CD14-positive monocyte (primary cell): Measurements from ENCODE around the gene EVC. TPM values are rescaled to one million over a fixed set of nuclear protein-coding genes. Genes with fewer than 3 reads are reported as not detected.

Source experiments
- DNase-seq, 3 donors: peaks; one replicate each; pipeline ENCODE4 v3.0.0-alpha.2; 2011 to 2022
- H2AFZ ChIP-seq: 2 replicates; pipeline ENCODE4 v1.6.0; 2012; ENCODE audit warnings: mild to moderate bottlenecking, low read depth, low read length, inconsistent platforms; ENCODE audit not compliant: insufficient read depth, poor library complexity, severe bottlenecking
- H3K27ac ChIP-seq, 2 donors: 1 replicate in 1 of 2; 2 replicates in 1 of 2; pipeline ENCODE4 v1.5.1; 2012 to 2013; ENCODE audit warnings: low read length in 2 of 2, control low read depth in 1 of 2, inconsistent platforms in 1 of 2, low read depth in 1 of 2, mild to moderate bottlenecking in 1 of 2
- H3K27me3 ChIP-seq, 2 donors: one replicate each; pipeline versions ENCODE4 v1.6.0 to v1.6.1; 2011 to 2013; ENCODE audit warnings: low read length in 2 of 2; ENCODE audit not compliant: control insufficient read depth in 2 of 2, insufficient read depth in 2 of 2
- H3K36me3 ChIP-seq, 2 donors: replicated peaks in 1 of 2; 1 replicate in 1 of 2; 2 replicates in 1 of 2; pipeline versions ENCODE4 v1.5.1 to v1.6.1; 2012 to 2013; ENCODE audit warnings: low read length in 2 of 2, control low read depth in 1 of 2, inconsistent platforms in 1 of 2, mild to moderate bottlenecking in 1 of 2; ENCODE audit not compliant: insufficient read depth in 2 of 2, control insufficient read depth in 1 of 2
- H3K4me1 ChIP-seq, 2 donors: 1 replicate in 1 of 2; 2 replicates in 1 of 2; pipeline versions ENCODE4 v1.5.1 to v1.6.1; 2012 to 2013; ENCODE audit warnings: low read length in 2 of 2, control low read depth in 1 of 2, inconsistent platforms in 1 of 2, mild to moderate bottlenecking in 1 of 2, moderate library complexity in 1 of 2; ENCODE audit not compliant: insufficient read depth in 2 of 2, control insufficient read depth in 1 of 2
- H3K4me2 ChIP-seq: replicated peaks from 2 replicates; pipeline ENCODE3; 2012; ENCODE audit warnings: low read length, moderate library complexity, mild to moderate bottlenecking; ENCODE audit not compliant: poor library complexity, severe bottlenecking; ENCODE audit errors: extremely low read depth
- H3K4me3 ChIP-seq, 3 experiments: fragments of 200-600 bp in 1 of 3; sonication (generic) in 1 of 3; replicated peaks in 1 of 3; 1 replicate in 2 of 3; 2 replicates in 1 of 3; pipeline ENCODE4 v1.5.1; 2011 to 2013; ENCODE audit warnings: low read length in 3 of 3, mild to moderate bottlenecking in 3 of 3, control low read depth in 2 of 3, low read depth in 2 of 3, inconsistent platforms in 1 of 3, moderate library complexity in 1 of 3
- H3K79me2 ChIP-seq: 2 replicates; pipeline ENCODE4 v1.6.0; 2012; ENCODE audit warnings: mild to moderate bottlenecking, control low read depth, inconsistent platforms, low read length, moderate library complexity; ENCODE audit not compliant: insufficient read depth
- H3K9ac ChIP-seq: 2 replicates; pipeline ENCODE4 v1.6.0; 2017; ENCODE audit warnings: low read length, mild to moderate bottlenecking; ENCODE audit not compliant: insufficient read depth, poor library complexity, severe bottlenecking
- H3K9me3 ChIP-seq, 2 donors: replicated peaks in 1 of 2; 1 replicate in 1 of 2; 2 replicates in 1 of 2; pipeline versions ENCODE4 v1.5.1 to v1.6.1; 2012 to 2013; ENCODE audit warnings: low read length in 2 of 2, control low read depth in 1 of 2; ENCODE audit not compliant: control insufficient read depth in 1 of 2, insufficient read depth in 1 of 2
- H4K20me1 ChIP-seq: 2 replicates; pipeline ENCODE4 v1.6.0; 2012; ENCODE audit warnings: mild to moderate bottlenecking, low read length, control low read depth, moderate library complexity; ENCODE audit not compliant: insufficient read depth
- H3K27ac Mint-ChIP-seq, 7 donors: one replicate each; pipeline ENCODE4 v1.8.0; 2020; ENCODE audit warnings: mild to moderate bottlenecking in 7 of 7, mixed read lengths in 7 of 7, moderate library complexity in 6 of 7, inconsistent platforms in 2 of 7
- H3K27me3 Mint-ChIP-seq, 3 donors: one replicate each; pipeline ENCODE4 v1.8.0; 2021 to 2022; ENCODE audit warnings: low read depth in 3 of 3, mild to moderate bottlenecking in 3 of 3, mixed read lengths in 3 of 3, moderate library complexity in 3 of 3, inconsistent platforms in 1 of 3
- H3K36me3 Mint-ChIP-seq, 2 donors: one replicate each; pipeline ENCODE4 v1.8.0; 2020; ENCODE audit warnings: mixed read lengths in 2 of 2, inconsistent platforms in 1 of 2, mild to moderate bottlenecking in 1 of 2
- H3K4me1 Mint-ChIP-seq: one replicate; pipeline ENCODE4 v1.8.0; 2020; ENCODE audit warnings: mild to moderate bottlenecking, mixed read lengths
- H3K4me3 Mint-ChIP-seq, 2 donors: one replicate each; pipeline ENCODE4 v1.8.0; 2020; ENCODE audit warnings: mild to moderate bottlenecking in 2 of 2, mixed read lengths in 2 of 2, moderate library complexity in 1 of 2
- H3K9me3 Mint-ChIP-seq, 7 donors: one replicate each; pipeline ENCODE4 v1.8.0; 2020 to 2022; ENCODE audit warnings: mixed read lengths in 7 of 7, mild to moderate bottlenecking in 6 of 7, moderate library complexity in 6 of 7, inconsistent platforms in 2 of 7
- WGBS: methylation state at CpG from one replicate; pipeline ENCODE4 v1.1.5; 2013; ENCODE audit warnings: missing lambda C conversion rate; ENCODE audit not compliant: insufficient coverage; 5-methylcytosine and 5-hydroxymethylcytosine counted together
- intact Hi-C, 2 donors: fragments of 100-400 bp; cut with micrococcal nuclease; formaldehyde crosslinking; loops; one replicate each; pipeline versions ENCODE4 v1.15.0 to v1.15.1; 2023
- polyA plus RNA-seq, 3 donors: library from polyadenylated mRNA; depleted of rRNA in 1 of 3; unstranded in 2 of 3; stranded (reverse) in 1 of 3; fragments of 300-500 nt in 2 of 3; fragments of >200 nt in 1 of 3; fragmentation: Illumina TruSeq in 2 of 3; gene quantifications; 1 replicate in 2 of 3; 2 replicates in 1 of 3; pipeline ENCODE4 v1.2.3, GENCODE V29; 2012 to 2021
- TF ChIP-seq, protein P1 (sequence below): fragments of 200-600 bp; IDR thresholded peaks from one replicate; pipeline ENCODE4 v1.8.0; 2022; ENCODE audit warnings: antibody characterized with exemption, mild to moderate bottlenecking

The EVC gene
- polyA plus RNA-seq, 3 donors = 0.36 TPM; not detected in 2

DNA sequence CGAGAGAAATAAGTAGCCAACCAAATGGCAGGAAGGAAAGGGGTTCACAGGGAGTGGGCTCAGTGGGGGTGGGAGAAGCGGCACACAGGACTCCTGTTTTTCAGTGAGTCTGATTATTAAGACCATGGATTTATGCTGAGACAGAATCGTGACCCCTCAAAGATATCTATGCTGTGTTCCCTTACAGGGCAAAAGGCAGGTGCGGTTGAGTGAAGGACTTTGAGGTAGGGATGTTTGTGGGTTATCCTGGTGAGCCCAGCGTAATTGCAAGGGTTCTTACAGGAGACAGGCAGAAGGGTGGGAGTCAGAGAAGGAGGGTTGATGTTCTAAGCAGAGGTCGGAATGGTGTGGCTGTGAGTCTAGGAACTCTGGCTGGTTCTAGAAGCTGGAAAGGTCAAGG is 73.0 kb downstream of the EVC start:
- no peaks in the 10 kb centered on the region for H3K36me3 ChIP-seq
- WGBS = 85% methylated on average over 4 of the region's 6 CpGs
- H3K4me1 Mint-ChIP-seq = no peaks in the 10 kb centered on the region
- H3K4me1 ChIP-seq = no peaks in the 10 kb centered on the region
- no peak overlapping the region for H3K4me3 Mint-ChIP-seq
- TF ChIP-seq, protein P1, sequence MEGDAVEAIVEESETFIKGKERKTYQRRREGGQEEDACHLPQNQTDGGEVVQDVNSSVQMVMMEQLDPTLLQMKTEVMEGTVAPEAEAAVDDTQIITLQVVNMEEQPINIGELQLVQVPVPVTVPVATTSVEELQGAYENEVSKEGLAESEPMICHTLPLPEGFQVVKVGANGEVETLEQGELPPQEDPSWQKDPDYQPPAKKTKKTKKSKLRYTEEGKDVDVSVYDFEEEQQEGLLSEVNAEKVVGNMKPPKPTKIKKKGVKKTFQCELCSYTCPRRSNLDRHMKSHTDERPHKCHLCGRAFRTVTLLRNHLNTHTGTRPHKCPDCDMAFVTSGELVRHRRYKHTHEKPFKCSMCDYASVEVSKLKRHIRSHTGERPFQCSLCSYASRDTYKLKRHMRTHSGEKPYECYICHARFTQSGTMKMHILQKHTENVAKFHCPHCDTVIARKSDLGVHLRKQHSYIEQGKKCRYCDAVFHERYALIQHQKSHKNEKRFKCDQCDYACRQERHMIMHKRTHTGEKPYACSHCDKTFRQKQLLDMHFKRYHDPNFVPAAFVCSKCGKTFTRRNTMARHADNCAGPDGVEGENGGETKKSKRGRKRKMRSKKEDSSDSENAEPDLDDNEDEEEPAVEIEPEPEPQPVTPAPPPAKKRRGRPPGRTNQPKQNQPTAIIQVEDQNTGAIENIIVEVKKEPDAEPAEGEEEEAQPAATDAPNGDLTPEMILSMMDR = no peak
- H3K9me3 Mint-ChIP-seq = peaks cover 4 to 16% (median 7%) of the 10 kb centered on the region in 7 donors
- H3K9ac ChIP-seq = no peak overlapping the region
- H4K20me1 ChIP-seq = no peaks in the 10 kb centered on the region
- intact Hi-C loops = no loop called here
- H2AFZ ChIP-seq = no peak overlapping the region
- no peak for DNase-seq
- H3K36me3 Mint-ChIP-seq = no peaks in the 10 kb centered on the region
- no peaks in the 10 kb centered on the region for H3K79me2 ChIP-seq
- H3K27me3 Mint-ChIP-seq = peaks cover 0 to 3% (median 2%) of the 10 kb centered on the region in 3 donors
- no peaks in the 10 kb centered on the region for H3K27me3 ChIP-seq
- H3K9me3 ChIP-seq = peaks cover 0 to 7% of the 10 kb centered on the region in 2 donors
- H3K27ac Mint-ChIP-seq = no peak overlapping the region
- H3K4me2 ChIP-seq = no peak overlapping the region
- H3K4me3 ChIP-seq = no peak overlapping the region
- H3K27ac ChIP-seq = no peak overlapping the region

DNA sequence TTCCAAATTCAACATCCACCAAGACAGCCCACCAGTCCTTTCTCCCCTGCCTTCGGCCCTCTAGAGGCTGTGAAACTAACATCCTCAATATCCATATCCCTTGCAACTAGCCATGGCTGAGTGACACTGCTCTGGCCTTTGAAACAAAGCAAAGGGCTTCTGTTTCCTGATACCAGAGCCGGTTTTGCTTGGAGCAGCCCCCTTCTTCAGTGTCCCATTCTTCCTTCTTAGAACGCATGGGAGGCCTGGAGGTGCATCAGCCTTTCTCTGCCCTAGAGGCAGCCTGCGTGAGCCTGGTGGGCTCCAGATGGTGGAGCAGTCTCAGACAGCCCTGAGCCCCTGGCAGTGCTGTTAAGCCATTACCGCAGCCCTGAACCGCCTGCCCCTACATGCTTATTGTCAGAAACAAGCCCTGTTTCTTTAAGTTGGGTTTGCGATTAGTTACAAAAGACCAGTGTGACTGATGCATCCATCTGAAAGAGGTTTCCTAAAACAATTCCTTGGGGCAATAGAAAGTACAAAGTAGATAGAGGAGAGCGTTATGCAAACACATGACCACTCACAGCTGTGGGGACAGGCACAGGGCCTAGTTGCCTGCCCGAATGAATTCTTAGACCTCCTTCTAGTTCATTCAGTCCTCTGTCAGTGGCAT is 74.1 kb downstream of the EVC start:
- no peak overlapping the region for H2AFZ ChIP-seq
- H3K27ac ChIP-seq = no peak overlapping the region
- Mint-ChIP-seq H3K27ac (peak overlapping the region in 1 of 7 donors; percentile 31), H3K9me3 (peaks cover 4 to 16% (median 7%) of the 10 kb centered on the region in 7 donors), H3K4me3 (no peak overlapping the region), H3K36me3 (no peaks in the 10 kb centered on the region), H3K4me1 (no peaks in the 10 kb centered on the region), H3K27me3 (peaks cover 0 to 3% (median 2%) of the 10 kb centered on the region in 3 donors)
- H3K4me2 ChIP-seq = no peak overlapping the region
- intact Hi-C loops = no loop called here
- no peaks in the 10 kb centered on the region for H3K4me1 ChIP-seq
- DNase-seq = no peak
- no peaks in the 10 kb centered on the region for H4K20me1 ChIP-seq
- H3K9me3 ChIP-seq = peaks cover 0 to 7% of the 10 kb centered on the region in 2 donors
- H3K36me3 ChIP-seq = no peaks in the 10 kb centered on the region
- H3K4me3 ChIP-seq = no peak overlapping the region
- TF ChIP-seq, protein P1 = no peak
- no peak overlapping the region for H3K9ac ChIP-seq
- 95% methylated on average over 7 of the region's 9 CpGs for WGBS
- H3K27me3 ChIP-seq = no peaks in the 10 kb centered on the region
- H3K79me2 ChIP-seq = no peaks in the 10 kb centered on the region
